Measurements from ENCODE around the gene PEX7. TPM values are rescaled to one million over a fixed set of nuclear protein-coding genes. Genes with fewer than 3 reads are reported as not detected.

The PEX7 gene
- total and polyA plus RNA-seq, 2 of the 8 experiments (the other 6 are each of a cell fraction or from before 2014, with no cell fraction given) = 6.4 to 11.0 TPM

DNA sequence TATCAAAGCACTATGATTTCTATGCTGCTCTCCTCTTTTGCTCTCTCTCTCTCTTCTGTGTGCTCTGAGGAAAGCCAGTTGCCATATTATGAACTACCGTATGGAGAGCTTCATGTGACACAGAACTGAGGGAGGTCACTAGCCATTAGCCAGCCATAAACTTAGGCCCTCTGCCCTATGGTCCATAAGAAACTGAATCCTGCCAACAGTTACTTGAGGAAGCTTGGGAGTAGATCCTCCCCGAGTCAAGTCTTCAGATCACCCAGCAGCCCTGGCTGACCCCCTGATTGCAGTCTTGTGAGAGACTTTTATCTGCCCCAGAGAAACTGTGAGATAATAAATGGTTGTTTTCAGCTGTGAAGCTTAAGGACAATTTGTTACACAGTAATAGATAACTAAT is 5.7 kb upstream of the PEX7 start (continued):
- no peak for TF ChIP-seq RNF2 (IDR thresholded peaks at IDR 0.05; ENCODE audit: borderline replicate concordance, low read depth, low read length, missing control alignments, poor library complexity, severe bottlenecking)
- no peak for TF ChIP-seq POLR2A (IDR thresholded peaks at IDR 0.05; ENCODE audit: control extremely low read depth in 1 of 2, low read depth in 2 of 2, low read length in 2 of 2)
- TF ChIP-seq SRF (IDR thresholded peaks at IDR 0.05; ENCODE audit: low read depth, low read length) = no peak
- TF ChIP-seq, protein P1, sequence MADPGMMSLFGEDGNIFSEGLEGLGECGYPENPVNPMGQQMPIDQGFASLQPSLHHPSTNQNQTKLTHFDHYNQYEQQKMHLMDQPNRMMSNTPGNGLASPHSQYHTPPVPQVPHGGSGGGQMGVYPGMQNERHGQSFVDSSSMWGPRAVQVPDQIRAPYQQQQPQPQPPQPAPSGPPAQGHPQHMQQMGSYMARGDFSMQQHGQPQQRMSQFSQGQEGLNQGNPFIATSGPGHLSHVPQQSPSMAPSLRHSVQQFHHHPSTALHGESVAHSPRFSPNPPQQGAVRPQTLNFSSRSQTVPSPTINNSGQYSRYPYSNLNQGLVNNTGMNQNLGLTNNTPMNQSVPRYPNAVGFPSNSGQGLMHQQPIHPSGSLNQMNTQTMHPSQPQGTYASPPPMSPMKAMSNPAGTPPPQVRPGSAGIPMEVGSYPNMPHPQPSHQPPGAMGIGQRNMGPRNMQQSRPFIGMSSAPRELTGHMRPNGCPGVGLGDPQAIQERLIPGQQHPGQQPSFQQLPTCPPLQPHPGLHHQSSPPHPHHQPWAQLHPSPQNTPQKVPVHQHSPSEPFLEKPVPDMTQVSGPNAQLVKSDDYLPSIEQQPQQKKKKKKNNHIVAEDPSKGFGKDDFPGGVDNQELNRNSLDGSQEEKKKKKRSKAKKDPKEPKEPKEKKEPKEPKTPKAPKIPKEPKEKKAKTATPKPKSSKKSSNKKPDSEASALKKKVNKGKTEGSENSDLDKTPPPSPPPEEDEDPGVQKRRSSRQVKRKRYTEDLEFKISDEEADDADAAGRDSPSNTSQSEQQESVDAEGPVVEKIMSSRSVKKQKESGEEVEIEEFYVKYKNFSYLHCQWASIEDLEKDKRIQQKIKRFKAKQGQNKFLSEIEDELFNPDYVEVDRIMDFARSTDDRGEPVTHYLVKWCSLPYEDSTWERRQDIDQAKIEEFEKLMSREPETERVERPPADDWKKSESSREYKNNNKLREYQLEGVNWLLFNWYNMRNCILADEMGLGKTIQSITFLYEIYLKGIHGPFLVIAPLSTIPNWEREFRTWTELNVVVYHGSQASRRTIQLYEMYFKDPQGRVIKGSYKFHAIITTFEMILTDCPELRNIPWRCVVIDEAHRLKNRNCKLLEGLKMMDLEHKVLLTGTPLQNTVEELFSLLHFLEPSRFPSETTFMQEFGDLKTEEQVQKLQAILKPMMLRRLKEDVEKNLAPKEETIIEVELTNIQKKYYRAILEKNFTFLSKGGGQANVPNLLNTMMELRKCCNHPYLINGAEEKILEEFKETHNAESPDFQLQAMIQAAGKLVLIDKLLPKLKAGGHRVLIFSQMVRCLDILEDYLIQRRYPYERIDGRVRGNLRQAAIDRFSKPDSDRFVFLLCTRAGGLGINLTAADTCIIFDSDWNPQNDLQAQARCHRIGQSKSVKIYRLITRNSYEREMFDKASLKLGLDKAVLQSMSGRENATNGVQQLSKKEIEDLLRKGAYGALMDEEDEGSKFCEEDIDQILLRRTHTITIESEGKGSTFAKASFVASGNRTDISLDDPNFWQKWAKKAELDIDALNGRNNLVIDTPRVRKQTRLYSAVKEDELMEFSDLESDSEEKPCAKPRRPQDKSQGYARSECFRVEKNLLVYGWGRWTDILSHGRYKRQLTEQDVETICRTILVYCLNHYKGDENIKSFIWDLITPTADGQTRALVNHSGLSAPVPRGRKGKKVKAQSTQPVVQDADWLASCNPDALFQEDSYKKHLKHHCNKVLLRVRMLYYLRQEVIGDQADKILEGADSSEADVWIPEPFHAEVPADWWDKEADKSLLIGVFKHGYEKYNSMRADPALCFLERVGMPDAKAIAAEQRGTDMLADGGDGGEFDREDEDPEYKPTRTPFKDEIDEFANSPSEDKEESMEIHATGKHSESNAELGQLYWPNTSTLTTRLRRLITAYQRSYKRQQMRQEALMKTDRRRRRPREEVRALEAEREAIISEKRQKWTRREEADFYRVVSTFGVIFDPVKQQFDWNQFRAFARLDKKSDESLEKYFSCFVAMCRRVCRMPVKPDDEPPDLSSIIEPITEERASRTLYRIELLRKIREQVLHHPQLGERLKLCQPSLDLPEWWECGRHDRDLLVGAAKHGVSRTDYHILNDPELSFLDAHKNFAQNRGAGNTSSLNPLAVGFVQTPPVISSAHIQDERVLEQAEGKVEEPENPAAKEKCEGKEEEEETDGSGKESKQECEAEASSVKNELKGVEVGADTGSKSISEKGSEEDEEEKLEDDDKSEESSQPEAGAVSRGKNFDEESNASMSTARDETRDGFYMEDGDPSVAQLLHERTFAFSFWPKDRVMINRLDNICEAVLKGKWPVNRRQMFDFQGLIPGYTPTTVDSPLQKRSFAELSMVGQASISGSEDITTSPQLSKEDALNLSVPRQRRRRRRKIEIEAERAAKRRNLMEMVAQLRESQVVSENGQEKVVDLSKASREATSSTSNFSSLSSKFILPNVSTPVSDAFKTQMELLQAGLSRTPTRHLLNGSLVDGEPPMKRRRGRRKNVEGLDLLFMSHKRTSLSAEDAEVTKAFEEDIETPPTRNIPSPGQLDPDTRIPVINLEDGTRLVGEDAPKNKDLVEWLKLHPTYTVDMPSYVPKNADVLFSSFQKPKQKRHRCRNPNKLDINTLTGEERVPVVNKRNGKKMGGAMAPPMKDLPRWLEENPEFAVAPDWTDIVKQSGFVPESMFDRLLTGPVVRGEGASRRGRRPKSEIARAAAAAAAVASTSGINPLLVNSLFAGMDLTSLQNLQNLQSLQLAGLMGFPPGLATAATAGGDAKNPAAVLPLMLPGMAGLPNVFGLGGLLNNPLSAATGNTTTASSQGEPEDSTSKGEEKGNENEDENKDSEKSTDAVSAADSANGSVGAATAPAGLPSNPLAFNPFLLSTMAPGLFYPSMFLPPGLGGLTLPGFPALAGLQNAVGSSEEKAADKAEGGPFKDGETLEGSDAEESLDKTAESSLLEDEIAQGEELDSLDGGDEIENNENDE (IDR thresholded peaks at IDR 0.05; ENCODE audit: insufficient replicate concordance, low read length) = no peak
- TF ChIP-seq SP4 (IDR thresholded peaks at IDR 0.05; ENCODE audit: low read length) = no peak

Data from H1 (cell line).